ENCODE data around the gene TPM3.

TPM3 gene

GRCh38 chr1:154225370-154225769 is 33.5 kb upstream of the TPM3 start:
- H2BK15ac ChIP-seq (ENCODE audit: low read length): no peak overlapping the region
- no CpG with 5 or more reads among the region's 2 CpGs for WGBS, 2 donors (ENCODE audit: extremely low coverage in 2 of 2, insufficient read length in 2 of 2, insufficient replicate concordance in 1 of 2)
- H2AFZ ChIP-seq (ENCODE audit: low read length): no peak overlapping the region
- no peak overlapping the region for H4K8ac ChIP-seq (ENCODE audit: low read depth, low read length)
- H3K4me1 ChIP-seq (ENCODE audit: control insufficient read depth in 2 of 2, insufficient read depth in 1 of 2, low read depth in 1 of 2, low read length in 2 of 2): no peaks in the 10 kb centered on the region
- no peak overlapping the region for H3K27ac ChIP-seq (replicated peaks; ENCODE audit: low read length)
- no peaks in the 10 kb centered on the region for H3K27me3 ChIP-seq (ENCODE audit: control insufficient read depth in 3 of 3, insufficient read depth in 3 of 3, low read depth in 1 of 3, low read length in 3 of 3)
- H3K79me1 ChIP-seq (ENCODE audit: low read depth, low read length): peaks cover 5% of the 10 kb centered on the region
- H3K23ac ChIP-seq (ENCODE audit: low read depth, low read length, poor library complexity): no peak overlapping the region
- no peak overlapping the region for H3K18ac ChIP-seq (ENCODE audit: low read length)
- H2BK120ac ChIP-seq (ENCODE audit: low read depth, low read length): no peak overlapping the region
- no peak overlapping the region for H2AK5ac ChIP-seq (ENCODE audit: low read depth, low read length)
- H3K36me3 ChIP-seq (replicated peaks in 1 of 2; ENCODE audit: control insufficient read depth in 2 of 2, insufficient read depth in 2 of 2, low read length in 2 of 2): peaks cover 25 to 77% of the 10 kb centered on the region in 2 donors
- H3K4ac ChIP-seq (ENCODE audit: low read length): no peak overlapping the region
- no peak overlapping the region for H4K91ac ChIP-seq (ENCODE audit: low read depth, low read length, poor library complexity)
- H3K4me3 ChIP-seq (ENCODE audit: low read length in 2 of 2): no peak overlapping the region
- H3K9ac ChIP-seq (ENCODE audit: low read depth, low read length, poor library complexity): no peak overlapping the region
- H2BK12ac ChIP-seq (ENCODE audit: low read length): no peak overlapping the region
- H3K9me3 ChIP-seq (replicated peaks in 1 of 2; ENCODE audit: control insufficient read depth in 2 of 2, insufficient read depth in 1 of 2, low read depth in 1 of 2, low read length in 2 of 2): peaks cover 0 to 6% of the 10 kb centered on the region in 2 donors
- H3K4me2 ChIP-seq (ENCODE audit: insufficient read depth, low read length, poor library complexity, severe bottlenecking): no peak overlapping the region
- DNase-seq (ENCODE audit: low spot score): no peak
- no peak overlapping the region for H2BK5ac ChIP-seq (ENCODE audit: low read length)
- no peak overlapping the region for H3K14ac ChIP-seq (ENCODE audit: low read length)

DNA sequence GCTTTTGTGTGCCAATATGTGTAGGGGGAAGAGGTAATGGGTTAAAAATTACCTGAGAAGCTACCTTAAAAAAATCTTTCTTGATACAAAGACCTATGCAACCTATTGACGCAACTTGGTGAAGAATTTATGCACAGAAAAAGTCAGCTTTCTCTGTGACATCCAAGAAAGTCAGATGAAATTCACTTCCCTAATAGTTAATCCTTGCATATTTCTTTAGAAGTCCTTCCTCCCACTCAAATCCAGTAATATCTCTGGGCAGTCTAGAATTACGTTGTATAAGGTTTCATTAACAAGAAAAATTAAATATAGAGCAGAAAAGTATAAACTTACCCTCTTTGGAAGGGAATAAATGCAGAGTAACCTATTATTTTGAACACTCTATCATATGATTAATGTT is 31.7 kb upstream of the TPM3 start:
- H3K4me2 ChIP-seq (ENCODE audit: insufficient read depth, low read length, poor library complexity, severe bottlenecking): no peak overlapping the region
- no peak overlapping the region for H2AK5ac ChIP-seq (ENCODE audit: low read depth, low read length)
- no peak overlapping the region for H2BK120ac ChIP-seq (ENCODE audit: low read depth, low read length)
- H4K91ac ChIP-seq (ENCODE audit: low read depth, low read length, poor library complexity): no peak overlapping the region
- peaks cover 2% of the 10 kb centered on the region for H3K79me1 ChIP-seq (ENCODE audit: low read depth, low read length)
- H3K14ac ChIP-seq (ENCODE audit: low read length): no peak overlapping the region
- H4K8ac ChIP-seq (ENCODE audit: low read depth, low read length): no peak overlapping the region
- no peak overlapping the region for H3K9ac ChIP-seq (ENCODE audit: low read depth, low read length, poor library complexity)
- no peak overlapping the region for H2AFZ ChIP-seq (ENCODE audit: low read length)
- H3K36me3 ChIP-seq (replicated peaks in 1 of 2; ENCODE audit: control insufficient read depth in 2 of 2, insufficient read depth in 2 of 2, low read length in 2 of 2): peaks cover 16 to 69% of the 10 kb centered on the region in 2 donors
- no CpG with 5 or more reads among the region's 2 CpGs for WGBS, 2 donors (ENCODE audit: extremely low coverage in 2 of 2, insufficient read length in 2 of 2, insufficient replicate concordance in 1 of 2)
- H3K18ac ChIP-seq (ENCODE audit: low read length): no peak overlapping the region
- H3K4me1 ChIP-seq (ENCODE audit: control insufficient read depth in 2 of 2, insufficient read depth in 1 of 2, low read depth in 1 of 2, low read length in 2 of 2): peaks cover 4 to 7% of the 10 kb centered on the region in 2 donors
- DNase-seq (ENCODE audit: low spot score): no peak
- peaks cover 0 to 6% of the 10 kb centered on the region in 2 donors for H3K9me3 ChIP-seq (replicated peaks in 1 of 2; ENCODE audit: control insufficient read depth in 2 of 2, insufficient read depth in 1 of 2, low read depth in 1 of 2, low read length in 2 of 2)
- H2BK12ac ChIP-seq (ENCODE audit: low read length): no peak overlapping the region
- H3K4me3 ChIP-seq (ENCODE audit: low read length in 2 of 2): no peak overlapping the region
- no peak overlapping the region for H3K4ac ChIP-seq (ENCODE audit: low read length)
- no peak overlapping the region for H3K27ac ChIP-seq (replicated peaks; ENCODE audit: low read length)
- no peak overlapping the region for H2BK15ac ChIP-seq (ENCODE audit: low read length)
- no peak overlapping the region for H2BK5ac ChIP-seq (ENCODE audit: low read length)
- no peak overlapping the region for H3K23ac ChIP-seq (ENCODE audit: low read depth, low read length, poor library complexity)
- H3K27me3 ChIP-seq (ENCODE audit: control insufficient read depth in 3 of 3, insufficient read depth in 3 of 3, low read depth in 1 of 3, low read length in 3 of 3): no peaks in the 10 kb centered on the region

GRCh38 chr1:154222918-154223317 is 31.0 kb upstream of the TPM3 start:
- H3K4me3 ChIP-seq (ENCODE audit: low read length in 2 of 2): no peak overlapping the region
- H2AK5ac ChIP-seq (ENCODE audit: low read depth, low read length): no peak overlapping the region

DNA sequence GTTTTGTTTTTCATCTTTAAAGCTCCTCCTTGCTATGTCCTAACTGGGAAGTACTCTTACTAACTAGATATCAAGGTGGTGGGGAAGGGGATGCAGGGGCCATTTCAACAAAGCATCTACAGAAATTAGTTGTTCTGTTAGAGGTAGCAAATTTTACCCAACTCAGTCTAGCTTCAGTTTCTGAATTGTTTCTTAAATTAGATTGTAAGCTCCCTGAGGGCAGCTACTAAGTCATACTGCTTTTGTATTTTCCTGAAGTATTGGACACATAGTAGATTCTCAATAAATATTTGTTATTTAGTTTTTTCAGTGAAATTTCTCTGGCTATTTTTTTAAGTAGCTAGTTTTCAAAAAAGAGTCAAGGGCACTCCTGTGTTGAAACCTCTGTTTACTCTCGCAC is 30.6 kb upstream of the TPM3 start:
- Histone ChIP-seq H3K18ac (ENCODE audit: low read length) (no peak overlapping the region), H3K9ac (ENCODE audit: low read depth, low read length, poor library complexity) (no peak overlapping the region), H3K4me1 (ENCODE audit: control insufficient read depth in 2 of 2, insufficient read depth in 1 of 2, low read depth in 1 of 2, low read length in 2 of 2) (peaks cover 4 to 7% of the 10 kb centered on the region in 2 donors), H3K36me3 (replicated peaks in 1 of 2; ENCODE audit: control insufficient read depth in 2 of 2, insufficient read depth in 2 of 2, low read length in 2 of 2) (peaks cover 18 to 69% of the 10 kb centered on the region in 2 donors), H2AK5ac (ENCODE audit: low read depth, low read length) (no peak overlapping the region), H2BK120ac (ENCODE audit: low read depth, low read length) (no peak overlapping the region), H2BK12ac (ENCODE audit: low read length) (no peak overlapping the region), H3K27ac (replicated peaks; ENCODE audit: low read length) (no peak overlapping the region), H3K4me2 (ENCODE audit: insufficient read depth, low read length, poor library complexity, severe bottlenecking) (no peak overlapping the region), H2AFZ (ENCODE audit: low read length) (no peak overlapping the region), H3K9me3 (replicated peaks in 1 of 2; ENCODE audit: control insufficient read depth in 2 of 2, insufficient read depth in 1 of 2, low read depth in 1 of 2, low read length in 2 of 2) (peaks cover 0 to 6% of the 10 kb centered on the region in 2 donors), H4K8ac (ENCODE audit: low read depth, low read length) (no peak overlapping the region), H3K27me3 (ENCODE audit: control insufficient read depth in 3 of 3, insufficient read depth in 3 of 3, low read depth in 1 of 3, low read length in 3 of 3) (no peaks in the 10 kb centered on the region), H3K4me3 (ENCODE audit: low read length in 2 of 2) (peak overlapping the region in 1 of 2 donors; percentile 96), H3K23ac (ENCODE audit: low read depth, low read length, poor library complexity) (no peak overlapping the region), H4K91ac (ENCODE audit: low read depth, low read length, poor library complexity) (no peak overlapping the region), H3K14ac (ENCODE audit: low read length) (no peak overlapping the region), H2BK5ac (ENCODE audit: low read length) (no peak overlapping the region), H3K79me1 (ENCODE audit: low read depth, low read length) (peaks cover 2% of the 10 kb centered on the region), H2BK15ac (ENCODE audit: low read length) (no peak overlapping the region), H3K4ac (ENCODE audit: low read length) (no peak overlapping the region)
- no CpG with 5 or more reads among the region's 1 CpG for WGBS, 2 donors (ENCODE audit: extremely low coverage in 2 of 2, insufficient read length in 2 of 2, insufficient replicate concordance in 1 of 2)
- no peak for DNase-seq (ENCODE audit: low spot score)

More at GRCh38 chr1:154222918-154223317, 31.0 kb upstream of the TPM3 start:
- Histone ChIP-seq H3K18ac (ENCODE audit: low read length) (no peak overlapping the region), H4K8ac (ENCODE audit: low read depth, low read length) (no peak overlapping the region), H3K4me1 (ENCODE audit: control insufficient read depth in 2 of 2, insufficient read depth in 1 of 2, low read depth in 1 of 2, low read length in 2 of 2) (peaks cover 4 to 7% of the 10 kb centered on the region in 2 donors), H3K27ac (replicated peaks; ENCODE audit: low read length) (no peak overlapping the region), H2BK5ac (ENCODE audit: low read length) (no peak overlapping the region), H3K36me3 (replicated peaks in 1 of 2; ENCODE audit: control insufficient read depth in 2 of 2, insufficient read depth in 2 of 2, low read length in 2 of 2) (peaks cover 15 to 69% of the 10 kb centered on the region in 2 donors), H3K14ac (ENCODE audit: low read length) (no peak overlapping the region), H4K91ac (ENCODE audit: low read depth, low read length, poor library complexity) (no peak overlapping the region), H3K9ac (ENCODE audit: low read depth, low read length, poor library complexity) (no peak overlapping the region), H2AFZ (ENCODE audit: low read length) (no peak overlapping the region), H2BK120ac (ENCODE audit: low read depth, low read length) (no peak overlapping the region), H2BK12ac (ENCODE audit: low read length) (no peak overlapping the region), H3K23ac (ENCODE audit: low read depth, low read length, poor library complexity) (no peak overlapping the region), H3K4ac (ENCODE audit: low read length) (no peak overlapping the region), H3K9me3 (replicated peaks in 1 of 2; ENCODE audit: control insufficient read depth in 2 of 2, insufficient read depth in 1 of 2, low read depth in 1 of 2, low read length in 2 of 2) (peaks cover 0 to 6% of the 10 kb centered on the region in 2 donors), H3K4me2 (ENCODE audit: insufficient read depth, low read length, poor library complexity, severe bottlenecking) (no peak overlapping the region), H3K79me1 (ENCODE audit: low read depth, low read length) (peaks cover 2% of the 10 kb centered on the region), H2BK15ac (ENCODE audit: low read length) (no peak overlapping the region), H3K27me3 (ENCODE audit: control insufficient read depth in 3 of 3, insufficient read depth in 3 of 3, low read depth in 1 of 3, low read length in 3 of 3) (no peaks in the 10 kb centered on the region)
- no peak for DNase-seq (ENCODE audit: low spot score)
- WGBS, 2 donors (ENCODE audit: extremely low coverage in 2 of 2, insufficient read length in 2 of 2, insufficient replicate concordance in 1 of 2): no CpG with 5 or more reads among the region's 1 CpG
